COR-L47 (cell line): ENCODE measurements around the gene TIGD3.

Experiments used
- DNase-seq: peaks from one replicate; lab custom pipeline; 2025; lab: John Stamatoyannopoulos, UW

Gene TIGD3

DNA sequence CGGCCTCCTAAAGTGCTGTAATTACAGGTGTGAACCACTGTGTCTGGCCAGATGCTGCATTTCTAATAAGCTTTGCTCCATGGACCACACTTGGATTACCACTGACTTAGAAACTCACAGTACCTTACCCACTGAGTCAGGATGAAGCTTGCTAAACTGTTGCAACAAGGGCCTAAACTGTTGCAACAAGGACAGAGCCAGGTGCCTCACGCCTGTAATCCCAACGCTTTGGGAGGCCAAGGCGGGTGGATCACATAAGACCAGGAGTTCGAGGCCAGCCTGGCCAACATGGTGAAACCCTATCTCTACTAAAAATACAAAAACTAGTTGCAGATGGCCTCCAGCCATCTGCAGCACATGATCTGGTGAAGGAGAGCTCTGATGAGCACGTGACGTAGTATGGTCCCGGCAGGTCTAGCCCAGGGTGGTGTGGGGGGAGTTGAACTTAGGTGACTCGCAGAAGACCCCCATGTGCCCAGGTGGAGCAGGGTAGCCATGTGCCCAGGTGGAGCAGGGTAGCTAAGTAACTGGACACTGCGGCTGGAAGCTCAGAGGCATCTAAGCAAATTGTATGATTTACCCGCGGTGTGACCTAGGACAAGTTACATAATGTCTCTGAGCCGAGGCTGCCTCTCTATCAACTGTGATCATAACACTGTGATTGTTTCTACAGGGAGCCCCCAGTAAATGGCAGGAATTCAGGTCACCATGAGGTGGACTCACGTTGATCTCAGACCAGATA is 19.5 kb downstream of the TIGD3 start:
- no peak for DNase-seq

DNA sequence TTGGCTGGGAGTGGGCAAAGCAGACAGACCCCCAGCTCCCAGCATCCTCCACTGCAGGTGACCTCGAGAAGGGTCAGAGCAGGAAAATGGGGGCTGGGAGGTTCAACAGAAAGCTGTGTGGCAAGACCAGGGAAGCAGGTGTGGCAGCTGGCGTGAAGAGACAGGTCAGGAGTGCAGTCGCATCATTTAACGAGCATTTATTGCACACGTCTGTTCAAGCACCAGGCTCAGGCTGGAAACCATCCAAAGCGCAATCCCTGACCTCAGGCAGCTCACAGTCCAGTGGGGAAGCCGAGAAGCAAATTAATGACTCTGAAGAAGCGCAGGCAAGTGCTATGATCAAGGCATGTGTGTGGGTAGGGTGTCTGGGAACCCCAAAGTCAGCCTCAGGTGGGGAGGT is 20.5 kb downstream of the TIGD3 start:
- DNase-seq, result no peak

DNA sequence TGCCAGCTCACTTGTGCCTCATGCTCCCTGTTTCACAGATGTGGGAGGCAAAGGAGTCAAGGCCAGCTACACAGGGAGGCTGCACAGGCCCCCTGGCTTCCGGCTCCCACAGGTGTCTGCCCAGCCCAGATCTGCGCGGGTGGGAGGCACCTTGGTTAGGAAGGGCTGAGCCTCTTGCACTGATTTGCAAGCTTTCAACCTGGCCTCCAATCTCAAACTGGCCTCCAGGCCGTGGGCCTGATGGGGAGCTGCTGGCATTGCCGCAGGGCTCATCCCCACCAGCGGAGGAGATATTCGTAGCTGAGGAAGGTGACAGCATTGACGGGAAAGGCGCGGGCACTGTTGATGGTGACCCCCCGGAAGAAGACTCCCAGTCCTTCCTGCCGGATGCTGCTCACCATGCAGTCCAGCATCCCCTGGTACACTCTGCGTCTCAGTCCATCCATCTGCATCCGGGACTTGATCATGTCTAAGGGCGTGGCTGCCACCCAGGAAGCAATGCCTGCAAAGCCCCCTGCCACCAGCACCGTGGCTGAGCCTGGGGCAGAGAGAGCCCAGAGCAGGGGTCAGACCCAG is 21.7 kb downstream of the TIGD3 start:
- no peak for DNase-seq

DNA sequence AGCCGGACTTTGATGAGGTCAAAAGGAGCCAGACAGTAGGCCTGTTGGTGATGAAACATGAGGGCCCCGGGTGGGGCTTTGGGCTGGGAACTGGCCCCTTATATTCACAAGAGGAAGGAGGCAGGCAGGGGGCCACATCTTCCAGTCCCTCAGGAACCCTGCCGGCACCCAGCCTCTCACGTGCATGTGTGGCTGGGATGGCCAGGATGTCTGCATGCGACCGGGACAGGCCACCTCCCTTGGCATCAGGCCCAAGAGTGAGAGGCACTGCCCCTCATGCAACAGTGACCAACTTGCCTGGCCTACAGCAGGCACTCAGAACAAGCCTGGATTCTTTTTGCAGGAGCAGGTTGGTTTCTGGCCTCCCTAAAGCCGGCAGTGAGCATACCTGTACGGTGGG is 22.5 kb downstream of the TIGD3 start:
- no peak for DNase-seq

- DNase-seq, result no peak
Measured at GRCh38 chr11:65377777-65378176, 23.2 kb downstream of the TIGD3 start.

GRCh38 chr11:65378208-65378927 is 23.8 kb downstream of the TIGD3 start:
- no peak for DNase-seq

- no peak for DNase-seq
Measured at GRCh38 chr11:65378928-65379638, 24.5 kb downstream of the TIGD3 start.

GRCh38 chr11:65379698-65380459 is 25.3 kb downstream of the TIGD3 start:
- DNase-seq, result no peak

- no peak for DNase-seq
Measured at GRCh38 chr11:65380460-65381119, 26.0 kb downstream of the TIGD3 start.

GRCh38 chr11:65381716-65382032 is 27.1 kb downstream of the TIGD3 start:
- DNase-seq, result no peak

GRCh38 chr11:65382033-65382803 is 27.7 kb downstream of the TIGD3 start, which contains the start of gene SLC25A45:
Gene SLC25A45, minus strand, starts transcription at chr11:65382646. Its CDS starts 695 bp downstream, at chr11:65381951.
- DNase-seq, result peak; percentile 85

DNA sequence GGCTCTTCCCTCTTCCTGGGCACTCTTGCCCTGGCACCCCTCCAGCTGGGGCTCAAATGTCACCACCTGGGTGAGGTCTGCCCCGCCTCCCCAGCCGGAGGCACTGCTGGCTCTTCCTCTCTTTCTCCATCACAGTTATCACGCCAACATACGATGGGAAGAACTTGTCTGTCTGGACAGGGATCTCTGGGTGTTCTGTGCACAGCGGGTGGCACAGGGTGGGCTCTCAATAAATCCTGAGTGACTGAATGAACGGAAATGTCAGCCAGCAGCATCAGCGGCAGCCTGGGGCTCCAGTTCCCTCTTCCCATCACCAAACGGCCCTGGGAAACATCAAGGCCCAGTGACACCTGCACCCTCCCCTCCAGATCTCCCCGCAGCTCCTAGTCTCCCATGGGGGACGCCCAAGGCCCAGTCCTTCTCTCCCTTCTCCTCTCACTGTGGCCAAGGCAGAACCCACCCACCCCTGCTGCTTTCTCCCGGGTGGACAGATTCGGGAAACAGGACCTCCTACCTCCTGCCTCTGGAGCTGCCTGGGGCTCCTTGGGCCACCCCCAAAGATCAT is 28.3 kb downstream of the TIGD3 start:
- DNase-seq, result peak; percentile 77

- DNase-seq, result no peak
Measured at GRCh38 chr11:65383778-65384177, 29.2 kb downstream of the TIGD3 start.

DNA sequence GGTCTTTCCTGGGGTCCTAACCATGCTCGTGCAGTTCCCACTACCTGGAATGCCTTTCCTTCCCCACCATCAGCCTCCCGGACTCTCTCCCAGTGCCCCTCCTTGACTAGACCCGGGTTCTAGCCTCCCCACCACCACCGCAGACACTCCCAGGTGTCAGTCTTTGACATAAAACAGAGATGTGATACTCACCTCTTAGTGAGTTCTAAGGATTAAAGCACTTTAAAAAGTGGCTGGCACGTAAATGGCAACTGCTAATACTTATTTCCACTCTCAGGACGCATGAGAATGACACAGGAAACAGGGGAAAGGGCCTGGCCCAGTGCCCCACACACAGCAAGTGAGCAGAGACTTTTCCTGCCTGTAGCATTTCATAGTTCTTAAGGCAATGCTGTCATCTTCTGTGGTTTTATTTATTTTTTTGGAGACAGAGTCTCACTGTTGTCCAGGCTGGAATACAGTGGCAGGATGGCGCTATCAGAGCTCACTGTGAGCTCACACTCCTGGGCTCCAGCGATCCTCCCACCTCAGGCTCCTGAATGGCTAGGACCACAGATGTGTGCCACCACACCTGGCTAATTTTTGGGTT is 29.8 kb downstream of the TIGD3 start:
- no peak for DNase-seq

- peak; percentile 76 for DNase-seq
Measured at GRCh38 chr11:65386307-65387140, 32.0 kb downstream of the TIGD3 start, which contains the start of gene FRMD8. Gene FRMD8, plus strand, starts transcription at chr11:65386637. Its CDS starts 400 bp downstream, at chr11:65387037.

GRCh38 chr11:65388731-65389130 is 34.2 kb downstream of the TIGD3 start:
- DNase-seq, result no peak

DNA sequence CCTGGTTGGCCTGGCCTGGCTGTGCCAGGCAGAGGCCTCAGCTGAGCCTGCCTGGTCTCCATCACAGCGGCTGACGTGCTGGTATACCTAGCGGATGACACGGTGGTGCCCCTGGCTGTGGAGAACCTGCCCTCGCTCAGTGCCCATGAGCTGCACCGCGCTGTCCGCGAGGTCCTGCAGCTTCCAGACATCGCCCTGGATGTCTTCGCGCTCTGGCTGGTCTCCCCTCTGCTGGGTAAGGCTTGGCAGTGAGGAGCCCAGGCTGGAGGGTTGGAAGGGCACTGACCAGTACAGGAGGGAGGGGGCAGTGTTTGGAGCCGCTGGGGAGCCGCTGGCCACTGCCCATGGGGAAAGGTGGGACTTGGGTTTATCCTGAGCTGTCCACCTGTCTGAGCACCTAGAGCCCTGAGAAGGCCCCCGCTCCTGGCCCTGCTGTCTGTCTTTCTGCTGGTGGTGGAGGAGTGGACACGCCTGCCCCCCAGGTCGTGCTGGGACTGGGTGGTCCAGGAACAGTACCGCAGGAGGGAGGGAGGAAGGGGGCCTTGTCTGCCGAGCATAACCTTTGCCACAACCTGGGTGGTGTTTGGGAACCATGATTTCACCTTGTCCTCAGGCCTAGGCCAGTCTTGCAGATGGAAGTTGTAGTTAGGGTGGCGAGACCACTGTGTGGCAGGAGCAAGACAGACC is 34.9 kb downstream of the TIGD3 start:
- DNase-seq, result no peak
